GM19099 (cell line): ENCODE results near the gene LRRN4.

ENCODE experiments used
- POLR2A ChIP-seq: IDR thresholded peaks from 3 replicates; pipeline ENCODE4 v1.6.1; 2011; ENCODE audit warnings: low read depth; ENCODE audit not compliant: insufficient read length; ENCODE audit errors: extremely low read depth

The LRRN4 gene

DNA sequence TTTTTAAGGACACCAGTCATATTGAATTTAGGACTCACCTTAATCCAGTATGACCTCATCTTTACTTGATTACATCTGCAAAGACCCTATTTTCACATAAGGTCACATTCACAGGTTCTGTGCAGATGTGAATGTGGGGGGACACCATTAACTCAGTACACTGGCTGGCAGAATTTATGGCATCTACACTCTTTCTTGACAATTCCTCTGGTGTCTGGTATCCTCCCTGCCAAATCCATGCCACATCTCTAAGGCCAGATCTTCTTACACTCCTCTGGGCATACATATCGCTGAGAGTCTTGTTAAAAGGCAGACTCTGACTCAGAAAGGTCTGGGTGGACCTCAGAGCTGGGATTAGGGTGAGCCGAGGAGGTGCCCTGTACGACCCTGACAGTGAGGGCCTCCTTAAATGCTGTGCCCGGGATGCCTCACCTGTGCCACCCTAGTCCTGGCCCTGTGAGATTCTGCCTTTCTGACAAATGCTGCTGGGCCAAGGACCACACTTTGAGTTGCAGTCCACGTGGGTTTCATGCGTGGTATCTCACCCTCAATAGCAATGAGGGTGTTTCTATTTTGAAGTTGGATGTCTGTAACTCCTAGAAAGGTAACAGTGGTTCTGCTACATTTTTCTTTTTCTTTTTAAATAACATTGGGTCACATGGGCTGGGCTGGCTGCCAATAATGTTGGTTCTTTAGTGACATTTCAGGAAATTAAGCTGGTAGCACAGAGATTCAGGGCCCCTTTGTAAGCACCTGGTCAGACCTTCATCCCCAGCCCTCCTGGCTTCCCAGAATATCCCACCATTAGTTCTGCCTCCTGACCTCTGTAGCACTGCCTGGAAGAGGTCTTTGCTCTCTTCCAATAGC is 17.2 kb upstream of the LRRN4 start:
- no peak for TF ChIP-seq POLR2A

DNA sequence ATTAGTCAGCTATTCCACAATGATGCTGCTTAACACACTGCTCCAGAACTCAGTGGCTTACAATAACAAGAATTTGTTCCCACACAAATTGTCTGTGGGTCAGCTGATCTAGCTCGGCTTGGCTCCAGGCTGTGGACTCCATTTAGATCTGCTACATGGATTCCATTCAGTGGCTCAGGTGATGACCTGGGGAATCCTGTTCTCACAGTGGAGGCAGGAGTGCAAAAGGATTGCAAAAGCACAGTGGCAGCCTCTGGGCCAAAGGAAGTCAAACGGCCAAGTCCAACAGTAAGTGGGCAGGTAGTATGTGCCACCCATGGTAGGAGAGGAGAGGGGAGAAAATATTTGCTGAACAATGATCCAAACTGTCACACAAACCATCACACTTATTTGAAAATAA is 15.8 kb upstream of the LRRN4 start:
- TF ChIP-seq POLR2A = no peak

GRCh38 chr20:6067763-6068318 is 14.0 kb upstream of the LRRN4 start:
- TF ChIP-seq POLR2A = no peak

GRCh38 chr20:6066582-6066981 is 12.7 kb upstream of the LRRN4 start:
- no peak for TF ChIP-seq POLR2A

DNA sequence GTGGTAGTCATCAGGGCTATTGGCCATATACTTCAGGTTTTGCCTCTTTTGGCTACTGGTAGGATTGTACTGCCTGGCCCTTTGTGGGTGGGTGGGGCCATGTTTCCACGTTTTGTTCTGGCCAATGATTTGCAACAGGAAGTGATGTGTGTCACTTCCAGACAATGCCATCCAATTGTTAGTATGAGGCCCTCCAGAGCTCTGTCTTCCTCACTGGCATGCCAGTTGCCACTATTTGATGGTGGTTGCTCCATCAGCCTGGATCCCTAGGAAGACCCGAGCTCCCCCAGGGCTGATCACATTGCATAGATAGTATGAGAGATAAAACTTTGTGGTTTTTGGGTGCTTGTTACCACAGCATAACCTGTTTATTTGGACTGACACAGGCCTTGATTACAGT is 7.7 kb upstream of the LRRN4 start:
- no peak for TF ChIP-seq POLR2A

DNA sequence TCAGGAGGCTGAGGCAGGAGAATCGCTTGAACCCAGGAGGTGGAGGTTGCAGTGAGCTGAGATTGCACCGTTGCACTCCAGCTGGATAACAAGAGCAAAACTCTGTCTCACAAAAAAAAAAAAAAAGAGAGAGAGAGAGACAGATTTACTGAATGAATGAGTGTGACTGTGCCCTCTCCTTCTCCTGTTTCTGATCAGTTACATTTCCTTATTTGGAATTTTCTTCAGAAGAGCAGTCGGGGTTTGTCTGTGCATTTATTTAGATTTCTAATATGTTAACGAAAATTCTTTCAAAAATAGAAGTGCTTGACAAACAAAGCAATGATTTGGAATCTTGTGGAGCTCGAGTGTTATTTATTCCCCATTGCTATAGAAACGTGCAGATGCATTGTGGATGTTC is 6.4 kb upstream of the LRRN4 start:
- no peak for TF ChIP-seq POLR2A

GRCh38 chr20:6058684-6059295 is 4.9 kb upstream of the LRRN4 start:
- TF ChIP-seq POLR2A = no peak

DNA sequence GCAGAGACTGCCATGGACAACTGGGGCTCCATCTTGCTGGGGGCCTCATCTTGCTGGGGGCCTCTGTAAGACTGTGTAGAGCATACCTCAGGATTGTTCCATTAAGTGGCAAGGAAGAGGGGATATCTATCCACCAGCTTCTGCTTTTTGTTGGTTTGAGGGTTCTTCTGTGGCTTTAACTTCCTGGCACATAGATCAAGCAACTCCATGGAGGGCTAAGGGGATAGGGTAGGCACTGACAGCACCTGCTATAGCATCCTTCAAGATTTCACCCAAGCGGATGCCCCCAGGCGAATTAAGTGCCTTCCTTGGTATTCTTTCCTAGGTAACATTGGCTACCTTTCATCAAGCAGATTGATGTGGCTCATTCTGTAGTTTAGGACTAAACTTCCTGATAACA is 3.8 kb upstream of the LRRN4 start:
- TF ChIP-seq POLR2A = no peak

DNA sequence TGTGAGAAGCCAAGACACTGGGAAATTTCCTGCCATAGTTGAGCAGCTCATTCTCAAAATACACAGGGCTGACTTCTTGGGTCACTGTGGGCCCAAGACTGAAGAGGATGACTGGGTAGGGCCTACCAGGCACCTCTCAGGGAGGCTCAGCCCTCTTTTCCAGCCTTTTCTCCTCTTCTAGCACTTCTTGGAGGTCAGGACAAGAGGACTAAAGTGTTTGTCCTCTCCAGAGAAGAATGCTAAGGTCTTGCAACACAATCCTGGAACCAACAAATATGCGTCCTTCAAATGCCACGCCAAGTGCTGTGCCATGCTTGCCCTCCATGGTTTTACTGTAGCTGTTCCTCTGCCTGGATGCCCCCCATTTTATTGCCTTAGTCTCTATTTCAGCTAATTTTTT is 3.3 kb upstream of the LRRN4 start:
- no peak for TF ChIP-seq POLR2A

- no peak for TF ChIP-seq POLR2A
Observed at GRCh38 chr20:6055981-6056569, 2.2 kb upstream of the LRRN4 start.

GRCh38 chr20:6055161-6055783 is 1.4 kb upstream of the LRRN4 start:
- TF ChIP-seq POLR2A = no peak

DNA sequence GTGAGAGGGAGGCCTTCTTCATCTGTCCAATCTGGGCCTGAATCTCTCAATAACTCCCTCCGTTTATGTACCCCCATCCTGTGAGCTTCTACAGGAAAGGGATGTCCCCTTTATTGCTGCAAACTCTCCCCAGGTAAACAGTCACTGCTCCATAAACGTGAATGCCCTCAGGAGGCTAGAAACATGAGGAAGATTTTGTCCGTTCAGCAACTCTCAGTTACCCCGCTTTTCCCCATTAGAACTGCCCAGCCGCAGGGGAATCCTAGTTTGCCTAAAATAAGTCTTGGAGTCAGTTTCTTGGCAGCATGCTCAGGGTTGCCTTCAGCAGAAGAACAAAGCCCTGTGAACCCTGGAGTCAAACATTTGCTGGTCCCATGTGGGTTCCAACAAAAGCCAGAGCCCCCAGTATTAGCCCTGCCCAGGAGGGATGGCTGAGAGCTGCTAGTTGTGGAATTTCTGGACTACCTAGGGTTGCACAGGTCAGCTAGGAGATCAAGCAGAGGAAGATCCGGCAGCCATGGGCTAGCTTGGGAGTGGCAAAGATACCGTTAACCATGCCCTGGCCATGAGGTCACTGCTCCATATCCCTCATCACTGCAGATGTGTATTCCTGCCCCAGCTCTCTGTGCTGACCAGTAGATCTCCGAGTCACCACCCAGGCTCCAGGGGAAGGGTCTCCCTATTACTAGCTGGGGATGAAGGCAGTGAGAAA is 640 bp downstream of the LRRN4 start:
- no peak for TF ChIP-seq POLR2A

DNA sequence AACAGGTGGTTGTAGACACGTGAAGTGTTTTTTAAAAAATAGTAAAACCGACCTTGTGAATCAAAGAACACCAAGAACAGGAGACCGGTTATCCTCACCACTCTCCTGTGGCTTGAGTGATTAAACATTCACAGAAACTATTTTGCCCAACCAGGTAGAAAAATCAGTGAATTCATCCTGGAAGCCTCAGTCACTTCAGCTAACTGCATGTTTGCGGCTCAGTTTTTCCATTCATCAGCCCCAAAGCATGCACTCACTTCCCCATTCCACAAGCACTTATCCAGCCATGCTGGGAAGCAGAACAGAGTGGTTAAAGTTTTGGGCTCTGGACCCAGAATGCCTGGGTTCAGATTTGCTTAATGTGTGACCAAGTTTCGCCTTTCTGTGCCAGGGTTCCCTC is 2.4 kb downstream of the LRRN4 start:
- no peak for TF ChIP-seq POLR2A

DNA sequence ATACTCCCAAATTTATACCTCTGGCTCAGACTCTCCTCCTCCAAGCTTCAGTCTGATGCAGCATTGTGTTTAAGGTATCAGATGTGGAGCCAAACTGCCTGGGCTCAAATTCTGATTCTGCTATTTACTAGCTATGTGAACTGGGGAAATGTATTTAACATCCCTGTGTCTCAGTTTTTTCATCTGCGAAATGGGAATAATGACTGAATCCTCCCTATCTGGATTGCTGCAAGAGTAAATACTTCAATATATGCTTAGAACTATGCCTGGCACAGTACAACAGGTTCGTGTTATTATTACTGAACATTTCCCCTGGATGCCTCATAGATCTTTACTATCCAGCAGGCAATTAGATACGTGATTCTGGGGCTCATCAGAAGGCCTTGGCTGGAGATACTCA is 5.5 kb downstream of the LRRN4 start:
- TF ChIP-seq POLR2A = no peak

DNA sequence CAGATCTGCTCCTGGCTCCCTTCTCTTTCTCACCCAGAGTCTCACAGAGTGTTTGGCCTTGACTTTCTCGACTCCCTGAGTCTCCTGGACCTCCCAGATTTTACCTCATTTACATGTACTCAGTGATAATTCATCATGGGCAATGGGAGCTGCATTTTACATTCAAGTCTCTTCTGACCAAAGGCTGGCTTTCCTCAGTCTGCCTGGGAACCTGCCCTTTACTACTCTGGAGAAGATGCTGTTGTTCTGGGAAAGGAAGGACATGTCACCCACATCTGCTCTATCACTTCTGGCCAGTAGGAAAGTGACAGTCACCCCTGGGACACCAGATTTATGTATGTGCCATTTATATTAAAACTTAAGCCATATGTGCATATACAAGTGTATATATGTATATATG is 7.4 kb downstream of the LRRN4 start:
- TF ChIP-seq POLR2A = no peak
